GM19193 (cell line): ENCODE data around the gene GPC5.

Experiments used
- POLR2A ChIP-seq: IDR thresholded peaks from 4 replicates; pipeline ENCODE4 v1.6.1; 2011; ENCODE audit not compliant: insufficient read depth, insufficient read length; ENCODE audit errors: extremely low read depth

The GPC5 gene

GRCh38 chr13:91667486-91667885, 269.1 kb downstream of the GPC5 start:
- no peak for TF ChIP-seq POLR2A

GRCh38 chr13:91668866-91669495, 270.6 kb downstream of the GPC5 start:
- no peak for TF ChIP-seq POLR2A

- TF ChIP-seq POLR2A = no peak
These were observed 286.3 kb downstream of the GPC5 start for GRCh38 chr13:91684746-91685145.

GRCh38 chr13:91690944-91691343, 292.5 kb downstream of the GPC5 start:
- no peak for TF ChIP-seq POLR2A

GRCh38 chr13:91693466-91693865, 295.0 kb downstream of the GPC5 start:
- no peak for TF ChIP-seq POLR2A

- TF ChIP-seq POLR2A = no peak
These were observed 299.9 kb downstream of the GPC5 start for GRCh38 chr13:91698308-91698707.

- no peak for TF ChIP-seq POLR2A
These were observed 300.3 kb downstream of the GPC5 start for GRCh38 chr13:91698767-91699166.

GRCh38 chr13:91699863-91700262, 301.4 kb downstream of the GPC5 start:
- TF ChIP-seq POLR2A = no peak

GRCh38 chr13:91701975-91702374, 303.6 kb downstream of the GPC5 start:
- TF ChIP-seq POLR2A = no peak

GRCh38 chr13:91702411-91702810, 304.0 kb downstream of the GPC5 start:
- no peak for TF ChIP-seq POLR2A

GRCh38 chr13:91704398-91704797, 306.0 kb downstream of the GPC5 start:
- no peak for TF ChIP-seq POLR2A

- no peak for TF ChIP-seq POLR2A
These were observed 310.1 kb downstream of the GPC5 start for GRCh38 chr13:91708558-91708957.

GRCh38 chr13:91709180-91709579, 310.8 kb downstream of the GPC5 start:
- no peak for TF ChIP-seq POLR2A

GRCh38 chr13:91710733-91711132, 312.3 kb downstream of the GPC5 start:
- TF ChIP-seq POLR2A = no peak

GRCh38 chr13:91714855-91715254, 316.4 kb downstream of the GPC5 start:
- TF ChIP-seq POLR2A = no peak

GRCh38 chr13:91716436-91717065, 318.1 kb downstream of the GPC5 start:
- no peak for TF ChIP-seq POLR2A
